ENCODE measurements around the gene MID2. TPM values are rescaled to one million over a fixed set of nuclear protein-coding genes. Genes with fewer than 3 reads are reported as not detected.

The MID2 gene
- total RNA-seq, 2 donors from 2014 or later = 35.6 to 52.5 TPM

DNA sequence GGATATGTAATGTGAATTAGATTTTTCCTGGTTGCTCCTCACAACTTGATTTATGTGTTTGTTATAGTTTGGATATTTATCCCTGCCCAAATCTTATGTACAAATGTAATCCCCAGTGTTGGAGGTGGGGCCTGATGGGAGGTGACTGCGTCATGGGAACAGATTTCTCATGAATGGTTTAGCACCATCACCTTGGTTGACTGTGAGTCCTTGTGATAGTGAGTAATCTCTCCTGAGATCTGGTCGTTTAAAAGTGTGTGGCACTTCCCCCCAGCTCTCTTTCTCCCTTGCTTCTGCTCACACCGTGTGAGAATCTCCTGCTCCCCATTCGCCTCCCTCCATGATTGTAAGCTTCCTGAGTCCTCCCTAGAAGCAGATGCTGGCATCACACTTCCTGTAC, 2.2 kb downstream of the MID2 start:
- H3K27me3 ChIP-seq (replicated peaks; ENCODE audit: insufficient read depth) = no peaks in the 10 kb centered on the region
- peak overlapping the region in 1 of 2 donors; percentile 91 for H3K27ac ChIP-seq
- no peaks in the 10 kb centered on the region for H3K4me1 ChIP-seq (replicated peaks)
- WGBS = 63% methylated on average over 4 of the region's 4 CpGs
- intact Hi-C loops (cut with DNase I) = no loop called here
- no peaks in the 10 kb centered on the region for H3K9me3 ChIP-seq
- no peaks in the 10 kb centered on the region for H3K36me3 ChIP-seq
- no peak overlapping the region for H3K4me3 ChIP-seq
- DNase-seq (ENCODE audit: low spot score) = no peak
- no peak for TF ChIP-seq POLR2AphosphoS5 (IDR thresholded peaks at IDR 0.05)
- no peak for TF ChIP-seq POLR2A (IDR thresholded peaks at IDR 0.05)
- TF ChIP-seq CTCF (IDR thresholded peaks at IDR 0.05) = no peak

DNA sequence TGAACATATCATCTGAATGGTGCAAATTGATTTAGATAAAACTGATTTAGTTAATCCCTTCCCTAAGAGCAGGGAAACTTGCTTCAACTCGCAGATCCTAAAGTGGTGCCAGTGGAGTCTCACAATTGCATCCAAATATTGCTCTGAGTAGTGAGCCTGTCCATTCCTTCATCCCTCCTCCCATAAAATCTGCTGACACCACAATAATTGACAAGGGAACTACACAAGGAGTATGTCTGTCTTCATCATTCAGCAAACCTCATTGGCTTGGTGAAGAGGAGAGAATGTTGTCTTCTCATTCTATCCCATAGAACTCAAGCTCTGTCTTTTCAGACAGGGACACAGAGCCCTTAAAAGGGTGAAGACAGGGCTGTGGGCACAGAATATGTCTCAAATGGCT, 4.2 kb downstream of the MID2 start:
- Histone ChIP-seq H3K36me3 (no peaks in the 10 kb centered on the region), H3K4me3 (no peak overlapping the region), H3K9me3 (no peaks in the 10 kb centered on the region), H3K27me3 (replicated peaks; ENCODE audit: insufficient read depth) (no peaks in the 10 kb centered on the region), H3K4me1 (replicated peaks) (no peaks in the 10 kb centered on the region), H3K27ac (no peak overlapping the region)
- TF ChIP-seq CTCF (IDR thresholded peaks at IDR 0.05) (no peak), POLR2AphosphoS5 (IDR thresholded peaks at IDR 0.05) (no peak), POLR2A (IDR thresholded peaks at IDR 0.05) (no peak)
- intact Hi-C loops (cut with DNase I) = no loop called here
- 45% methylated on average over 1 of the region's 1 CpG for WGBS
- DNase-seq (ENCODE audit: low spot score) = no peak

DNA sequence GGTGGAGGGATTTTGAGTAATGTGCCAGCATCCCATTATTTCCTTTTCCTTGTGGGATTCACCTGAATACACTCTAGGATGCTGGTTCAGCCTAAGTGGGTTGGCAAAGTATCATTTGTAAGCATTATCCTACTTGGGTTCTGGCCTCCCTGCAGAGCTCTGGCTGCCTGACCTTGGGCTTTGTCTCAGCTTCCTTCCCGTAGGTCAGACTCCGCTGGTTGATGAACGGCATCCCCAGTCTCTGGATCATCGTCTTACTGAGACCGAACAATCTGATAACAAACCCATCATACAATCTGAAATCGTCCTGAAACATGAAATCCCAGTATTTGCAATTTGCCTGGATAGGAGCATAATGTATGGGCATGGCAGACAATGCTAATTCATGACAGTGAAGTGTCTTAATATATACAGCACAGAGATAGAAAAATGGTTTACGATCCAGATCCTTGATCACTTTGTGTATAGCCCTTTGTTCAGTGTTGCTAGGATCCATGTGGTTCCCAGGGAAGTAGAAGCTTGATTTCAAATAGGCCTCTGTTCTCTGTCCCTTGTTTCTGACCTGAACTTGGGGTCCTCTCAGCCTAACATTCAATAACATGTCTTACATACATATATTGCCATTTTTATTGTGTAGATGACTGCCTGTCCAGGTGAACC, 5.5 kb downstream of the MID2 start:
- H3K4me1 ChIP-seq (replicated peaks) = no peaks in the 10 kb centered on the region
- H3K4me3 ChIP-seq = no peak overlapping the region
- no peak overlapping the region for H3K27ac ChIP-seq
- DNase-seq (ENCODE audit: low spot score) = no peak
- intact Hi-C loops (cut with DNase I) = no loop called here
- WGBS = 81% methylated on average over 7 of the region's 7 CpGs
- H3K27me3 ChIP-seq (replicated peaks; ENCODE audit: insufficient read depth) = no peaks in the 10 kb centered on the region
- H3K36me3 ChIP-seq = no peaks in the 10 kb centered on the region
- H3K9me3 ChIP-seq = no peaks in the 10 kb centered on the region
- no peak for TF ChIP-seq POLR2A (IDR thresholded peaks at IDR 0.05)
- no peak for TF ChIP-seq POLR2AphosphoS5 (IDR thresholded peaks at IDR 0.05)
- no peak for TF ChIP-seq CTCF (IDR thresholded peaks at IDR 0.05)

- Histone ChIP-seq H3K27me3 (replicated peaks; ENCODE audit: insufficient read depth) (no peaks in the 10 kb centered on the region), H3K4me1 (replicated peaks) (no peaks in the 10 kb centered on the region), H3K4me3 (no peak overlapping the region), H3K27ac (no peak overlapping the region), H3K9me3 (no peaks in the 10 kb centered on the region), H3K36me3 (no peaks in the 10 kb centered on the region)
- DNase-seq (ENCODE audit: low spot score) = no peak
- WGBS = 87% methylated on average over 3 of the region's 3 CpGs
- intact Hi-C loops (cut with DNase I) = no loop called here
- no peak for TF ChIP-seq CTCF (IDR thresholded peaks at IDR 0.05)
- TF ChIP-seq POLR2AphosphoS5 (IDR thresholded peaks at IDR 0.05) = no peak
- no peak for TF ChIP-seq POLR2A (IDR thresholded peaks at IDR 0.05)
These were observed 8.9 kb downstream of the MID2 start for GRCh38 chrX:107834275-107835201.
